Immature natural killer cell (primary cell): ENCODE data around the gene TPM2. TPM values are rescaled to one million over a fixed set of nuclear protein-coding genes. Genes with fewer than 3 reads are reported as not detected.
"Not testable (repeated sequence)": the region's sequence is repeated elsewhere in the genome, so short reads cannot be mapped to it uniquely, and the experiment has no call there.

Experiments
- DNase-seq, 3 donors: peaks; one replicate each; pipeline ENCODE4 v3.0.0; 2022; ENCODE audit warnings: mixed read lengths in 1 of 3
- H3K27ac Mint-ChIP-seq, 6 donors: one replicate each; pipeline ENCODE4 v1.8.0; 2020; ENCODE audit warnings: mixed read lengths in 6 of 6, mild to moderate bottlenecking in 5 of 6, inconsistent platforms in 4 of 6, moderate library complexity in 3 of 6
- H3K27me3 Mint-ChIP-seq, 3 donors: one replicate each; pipeline ENCODE4 v1.8.0; 2020 to 2021; ENCODE audit warnings: low read depth in 3 of 3, mild to moderate bottlenecking in 3 of 3, mixed read lengths in 3 of 3, moderate library complexity in 3 of 3, inconsistent platforms in 1 of 3
- H3K36me3 Mint-ChIP-seq, 3 donors: one replicate each; pipeline ENCODE4 v1.8.0; 2020; ENCODE audit warnings: mixed read lengths in 3 of 3, inconsistent platforms in 2 of 3, mild to moderate bottlenecking in 2 of 3
- H3K4me1 Mint-ChIP-seq, 2 donors: one replicate each; pipeline ENCODE4 v1.8.0; 2020; ENCODE audit warnings: inconsistent platforms in 2 of 2, mild to moderate bottlenecking in 2 of 2, mixed read lengths in 2 of 2, moderate library complexity in 1 of 2
- H3K4me3 Mint-ChIP-seq, 5 donors: one replicate each; pipeline ENCODE4 v1.8.0; 2020; ENCODE audit warnings: mild to moderate bottlenecking in 5 of 5, mixed read lengths in 5 of 5, inconsistent platforms in 3 of 5, moderate library complexity in 3 of 5
- H3K9me3 Mint-ChIP-seq, 6 donors: one replicate each; pipeline ENCODE4 v1.8.0; 2020; ENCODE audit warnings: mild to moderate bottlenecking in 6 of 6, mixed read lengths in 6 of 6, inconsistent platforms in 4 of 6, moderate library complexity in 3 of 6
- polyA plus RNA-seq, 3 donors: library from polyadenylated mRNA; unstranded; fragments of 300-500 nt; fragmentation: Illumina TruSeq; gene quantifications; one replicate each; pipeline ENCODE4 v1.2.3, GENCODE V29; 2021

TPM2 gene
- polyA plus RNA-seq, 3 donors from 2014 or later = 0.28 TPM; not detected in 2

DNA sequence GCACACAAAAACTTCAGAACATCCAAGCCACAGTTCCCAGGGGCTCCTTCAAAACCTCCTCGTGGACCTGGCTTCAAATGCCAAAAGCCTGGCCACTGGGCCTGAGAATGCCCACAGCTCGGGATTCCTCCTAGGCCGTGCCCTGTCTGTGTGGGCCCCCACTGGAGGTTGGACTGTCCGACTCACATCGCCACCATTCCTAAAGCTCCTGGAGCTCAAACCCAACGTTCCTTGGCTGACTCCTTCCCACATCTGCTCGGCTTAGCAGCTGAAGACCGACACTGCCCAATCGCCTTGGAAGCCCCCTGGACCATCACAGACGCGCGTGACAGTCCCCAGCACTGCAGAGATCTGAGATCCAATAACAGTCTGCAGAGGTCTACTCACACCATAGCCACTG, 46.7 kb downstream of the TPM2 start:
- Mint-ChIP-seq H3K9me3 (no peaks in the 10 kb centered on the region), H3K4me3 (no peak overlapping the region), H3K36me3 (peaks cover 9 to 16% (median 10%) of the 10 kb centered on the region in 3 donors)

GRCh38 chr9:35641478-35641877, 48.2 kb downstream of the TPM2 start:
- Mint-ChIP-seq H3K27ac (peak overlapping the region in 5 of 6 donors; percentile 21 to 85 (median 55)), H3K4me1 (peaks cover 76 to 88% of the 10 kb centered on the region in 2 donors)
- H3K9me3 Mint-ChIP-seq = not testable (repeated sequence)

More for the DNA sequence above, 46.7 kb downstream of the TPM2 start:
- DNase-seq = no peak
- H3K27ac Mint-ChIP-seq = peak overlapping the region in 3 of 6 donors; percentile 3 to 53 (median 28)
- peaks cover 72 to 85% of the 10 kb centered on the region in 2 donors for H3K4me1 Mint-ChIP-seq
- peaks cover 10 to 15% (median 10%) of the 10 kb centered on the region in 3 donors for H3K27me3 Mint-ChIP-seq

GRCh38 chr9:35640431-35640830, 49.3 kb downstream of the TPM2 start:
- Mint-ChIP-seq H3K36me3 (peaks cover 10 to 16% (median 12%) of the 10 kb centered on the region in 3 donors), H3K4me3 (peak overlapping the region in 2 of 5 donors; percentile 45 to 56), H3K27ac (peak overlapping the region; percentile 30 to 97 (median 80)), H3K4me1 (peaks cover 76 to 88% of the 10 kb centered on the region in 2 donors)
- DNase-seq, H3K9me3 Mint-ChIP-seq, H3K27me3 Mint-ChIP-seq: not testable (repeated sequence)

More at GRCh38 chr9:35641478-35641877, 48.2 kb downstream of the TPM2 start:
- Mint-ChIP-seq H3K4me3 (peak overlapping the region in 2 of 5 donors; percentile 14 to 57), H3K36me3 (peaks cover 10 to 16% (median 12%) of the 10 kb centered on the region in 3 donors)
- H3K27me3 Mint-ChIP-seq, DNase-seq: not testable (repeated sequence)

GRCh38 chr9:35639631-35640030, 50.1 kb downstream of the TPM2 start:
- no peaks in the 10 kb centered on the region for H3K9me3 Mint-ChIP-seq
- no peak for DNase-seq
- H3K27me3 Mint-ChIP-seq = peaks cover 0 to 2% (median 0%) of the 10 kb centered on the region in 3 donors
- peaks cover 10 to 16% (median 12%) of the 10 kb centered on the region in 3 donors for H3K36me3 Mint-ChIP-seq
- H3K4me3 Mint-ChIP-seq = peak overlapping the region; percentile 59 to 91 (median 75)
- H3K27ac Mint-ChIP-seq = peak overlapping the region; percentile 95 to 98 (median 97)
- H3K4me1 Mint-ChIP-seq = peaks cover 79 to 91% of the 10 kb centered on the region in 2 donors

DNA sequence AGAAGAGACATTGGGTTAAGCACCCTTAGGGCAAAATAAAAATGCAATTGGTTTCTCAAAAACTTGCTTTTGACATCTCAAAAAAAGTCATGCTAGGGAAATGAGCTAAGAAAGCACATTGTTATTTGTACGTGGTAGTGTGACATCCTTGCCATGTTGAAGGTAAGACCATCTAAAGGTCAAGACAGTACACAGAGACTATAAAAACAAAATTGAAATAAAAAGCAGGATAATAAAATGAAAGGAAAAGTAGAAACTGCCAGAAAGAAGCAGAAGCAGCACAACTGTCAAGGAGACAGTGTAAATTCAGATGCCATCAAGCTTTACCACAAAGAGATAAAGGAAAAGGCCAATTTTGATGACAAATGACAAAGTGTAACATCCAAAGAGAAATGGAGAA, 50.5 kb downstream of the TPM2 start:
- Mint-ChIP-seq H3K4me1 (peaks cover 77 to 89% of the 10 kb centered on the region in 2 donors), H3K36me3 (peaks cover 10 to 12% (median 12%) of the 10 kb centered on the region in 3 donors), H3K27ac (peak overlapping the region; percentile 95 to 98 (median 97)), H3K4me3 (peak overlapping the region; percentile 59 to 91 (median 75))
- peak in 1 of 3 donors; percentile 28 for DNase-seq
- not testable (repeated sequence) for H3K9me3 Mint-ChIP-seq, H3K27me3 Mint-ChIP-seq

DNA sequence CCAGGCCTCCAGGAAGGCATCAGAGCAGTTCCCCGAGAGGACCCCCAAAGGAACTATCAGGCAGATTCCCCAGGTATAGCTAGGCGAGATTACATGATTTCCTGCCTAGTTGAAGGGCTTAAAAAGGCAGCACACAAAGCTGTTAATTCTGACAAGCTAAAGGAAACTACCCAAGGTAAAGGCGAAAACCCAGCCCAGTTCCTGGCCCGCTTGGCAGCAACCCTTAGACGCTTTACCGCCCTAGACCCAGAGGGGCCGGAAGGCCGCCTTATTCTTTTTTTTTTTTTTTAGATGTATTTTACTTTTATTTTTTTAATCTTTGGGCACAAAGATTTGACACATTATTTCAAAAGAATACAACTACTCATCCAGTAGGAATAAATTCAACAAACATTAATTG, 51.0 kb downstream of the TPM2 start:
- H3K27me3 Mint-ChIP-seq, H3K9me3 Mint-ChIP-seq: not testable (repeated sequence)
- H3K27ac Mint-ChIP-seq = peak overlapping the region; percentile 95 to 98 (median 97)
- DNase-seq = peak; percentile 64 to 68 (median 68)
- peak overlapping the region; percentile 59 to 91 (median 75) for H3K4me3 Mint-ChIP-seq
- H3K36me3 Mint-ChIP-seq = peaks cover 10 to 16% (median 11%) of the 10 kb centered on the region in 3 donors
- peaks cover 77 to 87% of the 10 kb centered on the region in 2 donors for H3K4me1 Mint-ChIP-seq

GRCh38 chr9:35637427-35637955, 52.2 kb downstream of the TPM2 start:
- H3K9me3 Mint-ChIP-seq, H3K27me3 Mint-ChIP-seq, DNase-seq: not testable (repeated sequence)
- Mint-ChIP-seq H3K36me3 (peaks cover 6 to 22% (median 11%) of the 10 kb centered on the region in 3 donors), H3K4me1 (peaks cover 71 to 76% of the 10 kb centered on the region in 2 donors), H3K4me3 (peak overlapping the region; percentile 71 to 91 (median 76)), H3K27ac (peak overlapping the region; percentile 95 to 98 (median 97))

- H3K4me3 Mint-ChIP-seq = peak overlapping the region; percentile 71 to 91 (median 76)
- peaks cover 6 to 22% (median 11%) of the 10 kb centered on the region in 3 donors for H3K36me3 Mint-ChIP-seq
- H3K27me3 Mint-ChIP-seq, H3K9me3 Mint-ChIP-seq, DNase-seq: not testable (repeated sequence)
- peaks cover 71 to 75% of the 10 kb centered on the region in 2 donors for H3K4me1 Mint-ChIP-seq
- peak overlapping the region; percentile 95 to 98 (median 97) for H3K27ac Mint-ChIP-seq
These were observed 52.9 kb downstream of the TPM2 start for GRCh38 chr9:35636877-35637246.

DNA sequence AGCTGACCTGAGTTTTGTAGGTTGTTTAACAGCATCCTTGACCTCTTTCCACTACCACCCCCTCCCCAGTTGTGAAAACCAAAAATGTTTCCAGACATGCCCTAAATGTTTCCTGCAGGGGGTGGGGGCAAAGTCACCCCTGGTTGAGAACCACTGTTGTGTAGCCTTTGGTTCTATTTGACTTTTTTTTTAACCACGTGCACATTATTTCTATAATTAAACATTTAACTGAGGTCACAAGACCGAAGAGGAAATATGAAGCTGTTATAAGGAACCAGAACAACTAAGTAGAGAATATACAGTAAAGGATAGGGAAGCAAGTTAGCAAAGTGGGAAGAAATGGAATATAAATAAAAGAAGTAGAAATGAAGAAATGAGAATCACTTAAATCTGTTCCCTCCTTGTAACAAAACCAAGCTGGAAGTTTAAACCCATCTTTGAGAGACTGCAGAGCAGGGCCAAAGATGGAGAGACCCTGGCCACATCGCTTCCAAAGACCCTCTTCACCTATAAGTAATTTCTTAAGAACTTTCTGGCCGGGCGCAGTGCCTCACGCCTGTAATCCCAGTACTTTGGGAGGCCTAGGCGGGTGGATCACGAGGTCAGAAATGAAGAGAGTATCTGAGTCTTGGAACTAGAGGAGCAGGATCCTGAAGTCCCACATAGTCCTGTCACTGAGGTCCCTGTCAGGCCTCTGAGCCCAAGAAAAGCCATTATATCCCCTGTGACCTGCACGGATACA, 53.4 kb downstream of the TPM2 start:
- H3K4me3 Mint-ChIP-seq = peak overlapping the region; percentile 71 to 91 (median 76)
- H3K9me3 Mint-ChIP-seq = no peaks in the 10 kb centered on the region
- H3K4me1 Mint-ChIP-seq = peaks cover 65 to 69% of the 10 kb centered on the region in 2 donors
- H3K27ac Mint-ChIP-seq = peak overlapping the region; percentile 95 to 98 (median 97)
- peak in 2 of 3 donors; percentile 26 to 28 for DNase-seq
- H3K27me3 Mint-ChIP-seq = peaks cover 0 to 3% (median 0%) of the 10 kb centered on the region in 3 donors
- H3K36me3 Mint-ChIP-seq = peaks cover 6 to 22% (median 11%) of the 10 kb centered on the region in 3 donors

- H3K36me3 Mint-ChIP-seq = peaks cover 4 to 22% (median 7%) of the 10 kb centered on the region in 3 donors
- H3K9me3 Mint-ChIP-seq = no peaks in the 10 kb centered on the region
- H3K27me3 Mint-ChIP-seq = peaks cover 0 to 3% (median 0%) of the 10 kb centered on the region in 3 donors
- H3K4me1 Mint-ChIP-seq = peaks cover 60 to 63% of the 10 kb centered on the region in 2 donors
- no peak for DNase-seq
- H3K4me3 Mint-ChIP-seq = peak overlapping the region; percentile 71 to 91 (median 76)
- peak overlapping the region; percentile 95 to 98 (median 97) for H3K27ac Mint-ChIP-seq
These were observed 54.0 kb downstream of the TPM2 start for GRCh38 chr9:35635730-35636129.

Other genes starting within 250 kb of the TPM2 start
- gene RUSC2, start 199.8 kb downstream of the TPM2 start, polyA plus RNA-seq = under 1 TPM in 2 of 3 donors, not detected in 1; 0.44 to 0.69 TPM
- 10 to 100 TPM in 1 of 3 donors, 1 to 10 TPM in 2; 6.5 to 23.7 (median 8.1) TPM for gene TESK1, start 84.7 kb downstream of the TPM2 start, polyA plus RNA-seq
- gene CD72, start 71.5 kb downstream of the TPM2 start, polyA plus RNA-seq = 10 to 100 TPM in 2 of 3 donors, 1 to 10 TPM in 1; 6.2 to 18.4 (median 10.1) TPM
- 1 to 10 TPM in 1 of 3 donors, under 1 TPM in 2; 0.26 to 1.4 (median 0.49) TPM for gene SIT1, start 39.0 kb downstream of the TPM2 start, polyA plus RNA-seq
- gene RMRP, start 31.9 kb downstream of the TPM2 start, polyA plus RNA-seq = 10 to 100 TPM in 1 of 3 donors, not detected in 2; 23.0 TPM
- gene CCDC107, start 31.6 kb downstream of the TPM2 start, polyA plus RNA-seq = 100 to 1,000 TPM; 101 to 106 (median 103) TPM
- 1 to 10 TPM in 2 of 3 donors, under 1 TPM in 1; 0.92 to 1.9 (median 1.1) TPM for gene ARHGEF39, start 24.7 kb downstream of the TPM2 start, polyA plus RNA-seq
- gene CA9, start 16.0 kb downstream of the TPM2 start, polyA plus RNA-seq = not detected
- 100 to 1,000 TPM in 1 of 3 donors, 10 to 100 TPM in 2; 21.4 to 260 (median 61.5) TPM for gene TLN1, start 42.3 kb upstream of the TPM2 start, polyA plus RNA-seq
- gene CREB3, start 42.7 kb upstream of the TPM2 start, polyA plus RNA-seq = 10 to 100 TPM; 47.8 to 59.3 (median 50.0) TPM
- gene GBA2, start 59.3 kb upstream of the TPM2 start, polyA plus RNA-seq = 10 to 100 TPM; 20.3 to 43.3 (median 37.4) TPM
- gene RGP1, start 59.4 kb upstream of the TPM2 start, polyA plus RNA-seq = 10 to 100 TPM in 1 of 3 donors, 1 to 10 TPM in 2; 5.4 to 10.6 (median 8.2) TPM
- 1 to 10 TPM in 1 of 3 donors, not detected in 2; 1.3 TPM for gene MSMP, start 64.4 kb upstream of the TPM2 start, polyA plus RNA-seq
- gene NPR2, start 101.7 kb upstream of the TPM2 start, polyA plus RNA-seq = under 1 TPM in 1 of 3 donors, not detected in 2; 0.46 TPM
- 1 to 10 TPM in 1 of 3 donors, under 1 TPM in 1, not detected in 1; 0.43 to 2.1 TPM for gene SPAG8, start 122.3 kb upstream of the TPM2 start, polyA plus RNA-seq
- 100 to 1,000 TPM; 105 to 124 (median 122) TPM for gene HINT2, start 125.1 kb upstream of the TPM2 start, polyA plus RNA-seq
- gene FAM221B, start 138.8 kb upstream of the TPM2 start, polyA plus RNA-seq = not detected
- 1 to 10 TPM; 1.1 to 2.1 (median 1.6) TPM for gene TMEM8B, start 139.3 kb upstream of the TPM2 start, polyA plus RNA-seq
- gene OR13J1, start 180.5 kb upstream of the TPM2 start, polyA plus RNA-seq = not detected
- gene HRCT1, start 216.3 kb upstream of the TPM2 start, polyA plus RNA-seq = not detected
- gene SPAAR, start 219.6 kb upstream of the TPM2 start, polyA plus RNA-seq = not detected